ENCODE measurements around the gene RTBDN. TPM values are rescaled to one million over a fixed set of nuclear protein-coding genes. Genes with fewer than 3 reads are reported as not detected.

Gene RTBDN
- total RNA-seq, 1 donor from 2014 or later = not detected

DNA sequence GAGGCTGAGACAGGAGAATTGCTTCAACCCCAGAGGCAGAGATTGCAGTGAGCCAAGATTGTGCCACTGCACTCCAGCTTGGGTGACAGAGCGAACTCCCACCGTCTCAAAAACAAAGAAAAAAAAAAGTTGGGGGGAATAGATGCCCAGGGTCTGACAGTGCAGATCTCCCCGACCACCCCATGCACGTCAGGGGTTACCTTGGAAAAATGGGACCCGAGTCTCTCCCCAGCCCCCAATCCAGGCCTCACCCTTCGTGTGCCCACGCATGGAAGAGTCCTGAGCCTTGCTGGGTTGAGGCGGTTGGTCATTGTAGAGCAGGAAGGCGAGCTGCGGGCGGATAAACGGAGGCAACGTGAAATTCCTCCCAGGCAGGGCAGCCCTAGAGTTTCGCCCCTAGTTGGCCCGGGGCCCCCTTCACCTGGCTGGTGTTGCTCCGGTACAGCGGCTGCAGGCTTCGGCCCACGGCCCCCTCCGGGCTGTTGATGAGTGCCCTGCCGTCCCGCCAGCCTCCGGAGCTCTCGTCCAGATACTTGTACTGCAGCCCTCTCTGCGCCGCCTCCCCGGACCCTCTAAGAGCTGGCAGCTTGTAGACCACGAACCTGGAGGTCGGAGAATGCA is 46.3 kb upstream of the RTBDN start:
- TF ChIP-seq EZH2 (IDR thresholded peaks at IDR 0.05) (no peak), EZH2phosphoT487 (IDR thresholded peaks at IDR 0.05) (no peak)
- TF ChIP-seq, protein P1, sequence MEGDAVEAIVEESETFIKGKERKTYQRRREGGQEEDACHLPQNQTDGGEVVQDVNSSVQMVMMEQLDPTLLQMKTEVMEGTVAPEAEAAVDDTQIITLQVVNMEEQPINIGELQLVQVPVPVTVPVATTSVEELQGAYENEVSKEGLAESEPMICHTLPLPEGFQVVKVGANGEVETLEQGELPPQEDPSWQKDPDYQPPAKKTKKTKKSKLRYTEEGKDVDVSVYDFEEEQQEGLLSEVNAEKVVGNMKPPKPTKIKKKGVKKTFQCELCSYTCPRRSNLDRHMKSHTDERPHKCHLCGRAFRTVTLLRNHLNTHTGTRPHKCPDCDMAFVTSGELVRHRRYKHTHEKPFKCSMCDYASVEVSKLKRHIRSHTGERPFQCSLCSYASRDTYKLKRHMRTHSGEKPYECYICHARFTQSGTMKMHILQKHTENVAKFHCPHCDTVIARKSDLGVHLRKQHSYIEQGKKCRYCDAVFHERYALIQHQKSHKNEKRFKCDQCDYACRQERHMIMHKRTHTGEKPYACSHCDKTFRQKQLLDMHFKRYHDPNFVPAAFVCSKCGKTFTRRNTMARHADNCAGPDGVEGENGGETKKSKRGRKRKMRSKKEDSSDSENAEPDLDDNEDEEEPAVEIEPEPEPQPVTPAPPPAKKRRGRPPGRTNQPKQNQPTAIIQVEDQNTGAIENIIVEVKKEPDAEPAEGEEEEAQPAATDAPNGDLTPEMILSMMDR (IDR thresholded peaks at IDR 0.05) = no peak
- no peaks in the 10 kb centered on the region for H3K79me2 ChIP-seq (ENCODE audit: low read depth)
- H3F3A ChIP-seq (ENCODE audit: low read depth) = peaks cover 31% of the 10 kb centered on the region
- peaks cover 3% of the 10 kb centered on the region for H3K9me3 ChIP-seq (ENCODE audit: low read depth)
- peaks cover 3% of the 10 kb centered on the region for H3K4me1 ChIP-seq
- H3K4me3 Mint-ChIP-seq = peak overlapping the region; percentile 85
- H3K27ac ChIP-seq = no peak overlapping the region
- H3K4me1 Mint-ChIP-seq = peaks cover 10% of the 10 kb centered on the region
- H3K9me3 Mint-ChIP-seq = peaks cover 5% of the 10 kb centered on the region
- H3K4me2 ChIP-seq = peak overlapping the region; percentile 78
- no peaks in the 10 kb centered on the region for H4K20me1 ChIP-seq (ENCODE audit: low read depth)
- H3K9ac ChIP-seq = peak overlapping the region; percentile 16
- peak; percentile 69 for DNase-seq (ENCODE audit: low spot score)
- H3K27me3 Mint-ChIP-seq (ENCODE audit: insufficient read depth, low read depth) = peaks cover 41% of the 10 kb centered on the region
- peak overlapping the region; percentile 64 for H3K4me3 ChIP-seq
- H3K27me3 ChIP-seq = peaks cover 44% of the 10 kb centered on the region
- H3K36me3 ChIP-seq = no peaks in the 10 kb centered on the region
- peak overlapping the region; percentile 40 for H2AFZ ChIP-seq (replicated peaks)
- no peak overlapping the region for H3K27ac Mint-ChIP-seq
- peaks cover 3% of the 10 kb centered on the region for H3K36me3 Mint-ChIP-seq

DNA sequence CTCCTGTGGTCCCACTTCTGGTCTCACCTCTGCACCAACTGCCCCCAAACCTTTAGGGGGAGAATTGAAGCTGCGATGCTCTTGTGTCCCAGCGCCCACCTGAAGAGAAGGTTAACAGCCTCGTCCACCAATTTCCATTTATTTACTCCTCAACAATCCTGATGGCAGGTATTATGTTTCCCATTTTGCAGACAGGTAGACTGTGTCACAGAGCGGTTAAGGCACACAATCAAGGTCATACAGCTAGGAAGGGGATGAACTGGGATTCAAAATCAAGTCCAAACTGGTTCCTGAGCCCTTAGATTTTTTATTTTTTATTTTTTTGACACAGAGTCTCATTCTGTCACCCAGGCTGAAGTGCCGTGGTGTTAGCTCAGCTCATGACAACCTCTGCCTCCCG is 40.7 kb upstream of the RTBDN start:
- no peak for DNase-seq (ENCODE audit: low spot score)
- Mint-ChIP-seq H3K9me3 (peaks cover 6% of the 10 kb centered on the region), H3K27me3 (ENCODE audit: insufficient read depth, low read depth) (peaks cover 24% of the 10 kb centered on the region), H3K4me1 (no peaks in the 10 kb centered on the region), H3K4me3 (no peak overlapping the region), H3K27ac (peak overlapping the region; percentile 53), H3K36me3 (peaks cover 16% of the 10 kb centered on the region)
- H3K27ac ChIP-seq = no peak overlapping the region
- no peaks in the 10 kb centered on the region for H3K79me2 ChIP-seq (ENCODE audit: low read depth)
- no peak overlapping the region for H3K9ac ChIP-seq
- H3K4me3 ChIP-seq = no peak overlapping the region
- peaks cover 5% of the 10 kb centered on the region for H3F3A ChIP-seq (ENCODE audit: low read depth)
- H3K27me3 ChIP-seq = peaks cover under 1% of the 10 kb centered on the region
- H4K20me1 ChIP-seq (ENCODE audit: low read depth) = no peaks in the 10 kb centered on the region
- no peaks in the 10 kb centered on the region for H3K4me1 ChIP-seq
- TF ChIP-seq EZH2 (IDR thresholded peaks at IDR 0.05) = no peak
- no peaks in the 10 kb centered on the region for H3K9me3 ChIP-seq (ENCODE audit: low read depth)
- H2AFZ ChIP-seq (replicated peaks) = no peak overlapping the region
- no peak overlapping the region for H3K4me2 ChIP-seq
- no peaks in the 10 kb centered on the region for H3K36me3 ChIP-seq

DNA sequence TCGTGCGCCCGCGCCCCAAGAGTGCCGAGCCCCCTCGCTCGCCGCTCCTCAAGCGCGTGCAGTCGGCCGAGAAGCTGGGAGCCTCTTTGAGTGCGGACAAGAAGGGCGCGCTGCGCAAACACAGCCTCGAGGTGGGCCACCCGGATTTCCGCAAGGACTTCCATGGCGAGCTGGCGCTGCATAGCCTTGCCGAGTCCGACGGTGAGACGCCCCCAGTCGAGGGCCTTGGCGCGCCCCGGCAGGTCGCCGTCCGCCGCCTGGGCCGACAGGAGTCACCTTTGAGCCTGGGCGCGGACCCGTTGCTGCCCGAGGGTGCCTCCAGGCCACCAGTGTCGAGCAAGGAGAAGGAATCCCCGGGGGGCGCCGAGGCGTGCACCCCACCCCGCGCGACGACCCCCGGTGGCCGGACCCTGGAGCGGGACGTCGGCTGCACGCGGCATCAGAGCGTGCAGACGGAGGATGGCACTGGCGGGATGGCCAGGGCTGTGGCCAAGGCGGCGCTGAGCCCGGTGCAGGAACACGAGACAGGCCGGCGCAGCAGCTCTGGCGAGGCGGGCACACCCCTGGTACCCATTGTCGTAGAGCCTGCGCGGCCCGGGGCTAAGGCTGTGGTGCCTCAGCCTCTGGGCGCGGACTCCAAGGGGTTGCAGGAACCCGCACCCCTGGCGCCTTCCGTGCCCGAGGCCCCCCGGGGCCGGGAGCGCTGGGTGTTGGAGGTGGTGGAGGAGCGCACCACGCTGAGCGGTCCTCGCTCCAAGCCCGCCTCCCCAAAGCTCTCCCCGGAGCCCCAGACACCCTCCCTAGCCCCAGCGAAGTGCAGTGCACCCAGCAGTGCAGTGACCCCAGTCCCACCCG is 39.7 kb upstream of the RTBDN start:
- H3K27me3 Mint-ChIP-seq (ENCODE audit: insufficient read depth, low read depth) = peaks cover 24% of the 10 kb centered on the region
- Histone ChIP-seq H3K9me3 (ENCODE audit: low read depth) (no peaks in the 10 kb centered on the region), H3F3A (ENCODE audit: low read depth) (peaks cover 5% of the 10 kb centered on the region), H3K79me2 (ENCODE audit: low read depth) (no peaks in the 10 kb centered on the region), H4K20me1 (ENCODE audit: low read depth) (no peaks in the 10 kb centered on the region), H2AFZ (replicated peaks) (no peak overlapping the region), H3K4me1 (no peaks in the 10 kb centered on the region), H3K27ac (no peak overlapping the region), H3K27me3 (no peaks in the 10 kb centered on the region), H3K36me3 (no peaks in the 10 kb centered on the region), H3K9ac (no peak overlapping the region), H3K4me3 (no peak overlapping the region), H3K4me2 (no peak overlapping the region)
- DNase-seq (ENCODE audit: low spot score) = no peak
- no peak overlapping the region for H3K4me3 Mint-ChIP-seq
- no peak overlapping the region for H3K27ac Mint-ChIP-seq
- no peaks in the 10 kb centered on the region for H3K4me1 Mint-ChIP-seq
- H3K9me3 Mint-ChIP-seq = peaks cover 6% of the 10 kb centered on the region
- TF ChIP-seq, protein P1 (IDR thresholded peaks at IDR 0.05) = no peak
- TF ChIP-seq EZH2phosphoT487 (IDR thresholded peaks at IDR 0.05) = no peak
- H3K36me3 Mint-ChIP-seq = peaks cover 18% of the 10 kb centered on the region

Measured in neural progenitor cell (in vitro differentiated cells).